ENCODE results near the gene CLEC4C.

CLEC4C gene

DNA sequence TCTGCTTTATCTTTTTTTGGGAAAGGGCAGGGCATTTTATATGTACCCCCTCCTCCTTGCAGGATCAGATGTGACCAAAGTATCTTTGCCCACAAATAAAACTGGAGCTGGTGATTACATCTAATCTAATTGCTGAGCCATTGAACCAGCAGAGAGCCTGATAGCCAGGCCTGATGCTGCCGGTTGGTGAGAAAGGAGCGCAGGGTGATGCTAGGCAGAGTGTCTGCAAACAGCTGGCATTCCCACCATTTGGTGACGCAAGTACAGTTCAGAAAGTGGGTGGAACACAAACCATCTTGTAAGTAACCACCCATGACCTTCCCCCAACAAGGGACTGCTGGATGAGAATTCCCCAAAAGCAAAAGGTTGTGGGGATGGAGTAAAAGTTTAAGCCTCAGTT, 23.2 kb downstream of the CLEC4C start:
- H3K4me3 ChIP-seq (ENCODE audit: control insufficient read depth, low read depth, low read length), result no peak overlapping the region
- no peak for DNase-seq (ENCODE audit: low read depth)

DNA sequence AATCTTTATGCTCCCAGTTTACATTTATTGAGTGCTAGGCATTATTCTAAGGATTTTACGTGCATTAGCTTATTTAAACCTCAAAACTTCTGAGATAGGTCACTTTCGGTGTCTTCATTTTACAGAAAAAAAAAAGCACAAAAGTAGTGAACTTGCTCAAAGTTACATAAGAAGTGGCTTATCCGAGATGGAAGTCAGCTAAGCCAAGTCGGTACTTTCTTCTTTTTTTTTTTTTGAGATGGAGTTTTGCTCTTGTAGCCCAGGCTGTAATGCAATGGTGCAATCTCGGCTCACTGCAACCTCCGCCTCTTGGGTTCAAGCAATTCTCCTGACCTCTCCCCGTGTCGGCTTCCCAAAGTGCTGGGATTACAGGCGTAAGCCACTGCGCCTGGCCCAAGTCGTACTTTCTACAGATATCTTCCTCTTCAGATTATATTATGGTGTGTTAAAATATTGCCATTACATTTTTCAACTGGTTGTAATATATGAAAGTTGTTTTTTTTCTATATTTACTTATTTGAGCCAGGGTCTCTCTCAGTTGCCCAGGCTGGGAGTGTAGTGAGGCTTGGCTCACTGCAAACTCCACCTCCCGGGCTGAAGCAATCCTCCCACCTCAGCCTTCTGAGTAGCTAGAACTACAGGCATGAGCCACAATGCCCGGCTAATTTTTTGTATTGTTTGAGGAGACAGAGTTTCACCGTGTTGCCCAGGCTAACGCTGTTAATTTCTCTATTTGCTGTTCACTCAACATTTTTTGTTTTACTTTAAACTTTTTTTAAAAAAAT, 27.0 kb downstream of the CLEC4C start:
- no peak for DNase-seq (ENCODE audit: low read depth)
- no peak overlapping the region for H3K4me3 ChIP-seq (ENCODE audit: control insufficient read depth, low read depth, low read length)
- TF ChIP-seq, protein P1, sequence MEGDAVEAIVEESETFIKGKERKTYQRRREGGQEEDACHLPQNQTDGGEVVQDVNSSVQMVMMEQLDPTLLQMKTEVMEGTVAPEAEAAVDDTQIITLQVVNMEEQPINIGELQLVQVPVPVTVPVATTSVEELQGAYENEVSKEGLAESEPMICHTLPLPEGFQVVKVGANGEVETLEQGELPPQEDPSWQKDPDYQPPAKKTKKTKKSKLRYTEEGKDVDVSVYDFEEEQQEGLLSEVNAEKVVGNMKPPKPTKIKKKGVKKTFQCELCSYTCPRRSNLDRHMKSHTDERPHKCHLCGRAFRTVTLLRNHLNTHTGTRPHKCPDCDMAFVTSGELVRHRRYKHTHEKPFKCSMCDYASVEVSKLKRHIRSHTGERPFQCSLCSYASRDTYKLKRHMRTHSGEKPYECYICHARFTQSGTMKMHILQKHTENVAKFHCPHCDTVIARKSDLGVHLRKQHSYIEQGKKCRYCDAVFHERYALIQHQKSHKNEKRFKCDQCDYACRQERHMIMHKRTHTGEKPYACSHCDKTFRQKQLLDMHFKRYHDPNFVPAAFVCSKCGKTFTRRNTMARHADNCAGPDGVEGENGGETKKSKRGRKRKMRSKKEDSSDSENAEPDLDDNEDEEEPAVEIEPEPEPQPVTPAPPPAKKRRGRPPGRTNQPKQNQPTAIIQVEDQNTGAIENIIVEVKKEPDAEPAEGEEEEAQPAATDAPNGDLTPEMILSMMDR (conservative IDR thresholded peaks at IDR 0.05; ENCODE audit: control insufficient read depth, insufficient read depth, low read depth, low read length), result no peak

More for the DNA sequence above, 23.2 kb downstream of the CLEC4C start:
- TF ChIP-seq, protein P1 (conservative IDR thresholded peaks at IDR 0.05; ENCODE audit: control insufficient read depth, insufficient read depth, low read depth, low read length), result no peak

DNA sequence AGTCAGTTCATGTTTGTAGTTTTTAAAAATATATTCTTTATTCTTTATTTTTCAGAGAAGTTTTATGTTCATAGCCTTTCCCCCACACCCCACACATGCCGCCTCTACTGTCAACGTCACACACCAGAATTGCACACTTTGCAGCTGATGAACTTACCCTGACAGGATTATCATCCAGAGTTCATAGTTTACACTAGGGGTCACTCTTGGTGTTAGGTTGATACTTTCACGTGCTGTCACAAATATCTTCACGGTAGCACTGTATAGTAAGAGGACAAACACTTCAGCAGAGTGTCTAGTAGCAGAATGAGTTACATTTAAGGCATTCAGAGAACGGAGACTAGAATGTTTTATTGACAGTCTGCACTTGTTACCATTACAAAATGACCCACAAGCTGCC, 30.8 kb downstream of the CLEC4C start:
- TF ChIP-seq, protein P1 (conservative IDR thresholded peaks at IDR 0.05; ENCODE audit: control insufficient read depth, insufficient read depth, low read depth, low read length), result no peak
- H3K4me3 ChIP-seq (ENCODE audit: control insufficient read depth, low read depth, low read length), result no peak overlapping the region
- DNase-seq (ENCODE audit: low read depth), result peak; percentile 20

DNA sequence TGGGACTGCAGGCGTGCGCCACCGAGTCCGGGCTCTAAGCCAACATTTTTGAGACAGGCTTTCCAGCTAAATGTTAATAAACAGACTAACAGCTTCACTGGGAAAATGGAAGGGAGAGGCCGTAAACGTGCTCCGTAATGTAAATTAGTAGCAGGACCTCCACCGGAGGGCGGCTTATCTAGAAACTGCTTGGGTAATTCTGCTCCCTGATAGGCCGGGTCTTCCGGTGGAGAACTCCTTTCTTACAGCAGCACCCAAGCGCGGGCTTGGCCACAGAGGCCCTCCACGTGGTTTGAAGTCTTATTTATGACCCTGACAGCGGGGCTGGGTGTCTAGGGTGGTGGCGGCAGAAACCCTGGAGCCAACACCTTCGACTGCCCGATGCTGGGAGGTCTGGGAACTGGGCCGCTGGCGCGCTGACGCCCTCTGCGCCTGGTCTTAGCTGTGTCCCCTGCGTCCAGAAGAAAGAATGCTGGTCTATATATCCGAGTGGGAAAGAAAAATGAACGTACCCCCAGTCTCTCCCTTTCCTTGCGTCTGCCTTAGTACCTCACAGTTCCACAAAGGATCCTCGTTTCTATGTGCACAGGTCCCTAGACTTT, 34.2 kb downstream of the CLEC4C start:
- TF ChIP-seq, protein P1 (conservative IDR thresholded peaks at IDR 0.05; ENCODE audit: control insufficient read depth, insufficient read depth, low read depth, low read length), result no peak
- DNase-seq (ENCODE audit: low read depth), result no peak
- no peak overlapping the region for H3K4me3 ChIP-seq (ENCODE audit: control insufficient read depth, low read depth, low read length)

DNA sequence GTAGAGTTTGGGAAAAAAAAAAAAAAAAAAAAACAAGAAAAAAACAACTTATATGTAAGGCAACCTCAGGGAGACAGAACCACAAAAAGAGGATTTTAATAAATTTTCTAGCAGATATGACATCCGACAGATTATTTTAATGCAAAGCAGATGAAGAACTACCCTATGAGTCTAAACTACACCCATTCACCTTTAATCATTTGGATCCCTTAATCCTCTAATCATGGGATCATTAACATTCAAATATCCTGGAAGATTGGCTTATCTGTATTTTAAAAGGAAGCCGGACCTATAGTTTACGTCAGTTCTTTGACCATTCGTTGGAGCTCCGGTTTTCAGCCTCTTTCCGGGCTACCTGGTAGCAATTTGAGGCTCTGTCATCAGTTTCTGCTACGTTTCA, 36.0 kb downstream of the CLEC4C start, which contains the start of gene DPPA3:
Gene DPPA3, plus strand, starts transcription at position 301 of the 400 bp plus-strand sequence. CDS start 138 bp downstream, outside the sequence.
- H3K4me3 ChIP-seq (ENCODE audit: control insufficient read depth, low read depth, low read length), result no peak within 1 kb of the TSS
- TF ChIP-seq, protein P1 (conservative IDR thresholded peaks at IDR 0.05; ENCODE audit: control insufficient read depth, insufficient read depth, low read depth, low read length), result no peak
- no peak for DNase-seq (ENCODE audit: low read depth)

DNA sequence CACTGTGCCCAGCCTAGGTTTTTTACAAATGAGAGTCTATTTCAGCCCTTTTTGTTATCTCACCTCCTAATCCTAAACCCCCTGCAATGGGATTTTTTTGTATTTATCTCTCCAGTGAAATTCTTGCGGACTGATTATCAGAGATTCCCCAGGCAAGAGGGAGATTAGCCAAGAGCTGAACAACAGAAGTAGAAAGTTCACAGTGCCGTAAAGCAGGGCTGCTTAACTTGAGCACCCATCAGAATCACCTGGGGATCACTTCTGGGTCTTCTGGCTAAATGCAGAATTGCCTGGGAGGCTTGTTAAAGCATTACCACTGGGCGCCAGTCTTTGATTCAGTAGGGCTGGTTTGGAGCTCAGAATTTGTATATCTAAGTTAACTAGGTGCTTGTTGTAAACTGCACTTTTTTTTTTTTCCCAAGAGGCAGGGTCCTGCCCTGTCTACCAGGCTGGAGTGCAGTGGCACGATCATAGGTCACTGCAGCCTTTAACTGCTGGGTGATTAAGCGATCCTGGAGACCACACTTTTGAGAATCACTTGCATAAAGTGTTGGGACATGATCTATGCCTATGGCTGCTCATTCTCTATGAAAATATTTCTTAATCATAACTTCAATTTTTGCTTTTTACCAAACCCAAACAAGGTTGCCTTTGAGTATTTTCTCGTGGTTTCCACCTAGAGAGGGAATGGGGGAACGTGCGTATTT, 37.1 kb downstream of the CLEC4C start:
- TF ChIP-seq, protein P1 (conservative IDR thresholded peaks at IDR 0.05; ENCODE audit: control insufficient read depth, insufficient read depth, low read depth, low read length), result no peak
- H3K4me3 ChIP-seq (ENCODE audit: control insufficient read depth, low read depth, low read length), result no peak overlapping the region
- no peak for DNase-seq (ENCODE audit: low read depth)
